Keratinocyte (primary cell): ENCODE data around the gene DCBLD2.

ENCODE experiments used
- EZH2 ChIP-seq: IDR thresholded peaks from one replicate; pipeline ENCODE4 v1.6.1; 2012; ENCODE audit warnings: inconsistent platforms, mild to moderate bottlenecking, low read length, moderate library complexity
- TF ChIP-seq, protein P1 (sequence below), 3 experiments: IDR thresholded peaks in 1 of 3; conservative IDR thresholded peaks in 1 of 3; optimal IDR thresholded peaks in 1 of 3; 2 replicates in 2 of 3; 3 replicates in 1 of 3; pipeline versions ENCODE3 to v1.5.1; 2011; ENCODE audit warnings: low read length in 3 of 3, mild to moderate bottlenecking in 3 of 3, moderate library complexity in 2 of 3, control low read depth in 1 of 3, inconsistent platforms in 1 of 3; ENCODE audit not compliant: insufficient read depth in 2 of 3; ENCODE audit errors: extremely low read depth in 1 of 3

DNA sequence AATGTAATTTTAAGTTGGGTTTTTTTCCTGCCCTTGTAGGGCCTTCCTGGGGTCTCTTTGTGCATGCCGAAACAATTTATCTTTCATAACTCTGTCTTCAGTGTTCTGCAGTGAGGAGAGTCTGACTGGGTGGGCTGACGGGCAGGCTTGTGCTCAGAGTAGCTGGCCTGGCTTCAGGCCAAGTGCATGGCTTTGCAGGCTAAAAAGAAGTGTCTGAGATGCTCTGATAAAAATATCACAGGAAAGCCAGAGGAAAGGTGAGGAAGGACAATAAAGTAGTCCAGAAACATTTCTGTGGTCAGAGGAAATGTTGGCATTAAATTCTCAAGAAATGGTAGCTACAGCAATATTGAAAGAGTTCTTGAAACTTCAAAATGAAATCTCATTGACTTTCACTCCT lies 112.8 kb downstream of the DCBLD2 start:
- TF ChIP-seq, protein P1, sequence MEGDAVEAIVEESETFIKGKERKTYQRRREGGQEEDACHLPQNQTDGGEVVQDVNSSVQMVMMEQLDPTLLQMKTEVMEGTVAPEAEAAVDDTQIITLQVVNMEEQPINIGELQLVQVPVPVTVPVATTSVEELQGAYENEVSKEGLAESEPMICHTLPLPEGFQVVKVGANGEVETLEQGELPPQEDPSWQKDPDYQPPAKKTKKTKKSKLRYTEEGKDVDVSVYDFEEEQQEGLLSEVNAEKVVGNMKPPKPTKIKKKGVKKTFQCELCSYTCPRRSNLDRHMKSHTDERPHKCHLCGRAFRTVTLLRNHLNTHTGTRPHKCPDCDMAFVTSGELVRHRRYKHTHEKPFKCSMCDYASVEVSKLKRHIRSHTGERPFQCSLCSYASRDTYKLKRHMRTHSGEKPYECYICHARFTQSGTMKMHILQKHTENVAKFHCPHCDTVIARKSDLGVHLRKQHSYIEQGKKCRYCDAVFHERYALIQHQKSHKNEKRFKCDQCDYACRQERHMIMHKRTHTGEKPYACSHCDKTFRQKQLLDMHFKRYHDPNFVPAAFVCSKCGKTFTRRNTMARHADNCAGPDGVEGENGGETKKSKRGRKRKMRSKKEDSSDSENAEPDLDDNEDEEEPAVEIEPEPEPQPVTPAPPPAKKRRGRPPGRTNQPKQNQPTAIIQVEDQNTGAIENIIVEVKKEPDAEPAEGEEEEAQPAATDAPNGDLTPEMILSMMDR (optimal IDR thresholded peaks at IDR 0.05 in 1 of 3, IDR thresholded peaks at IDR 0.05 in 1 of 3, conservative IDR thresholded peaks at IDR 0.05 in 1 of 3; ENCODE audit: extremely low read depth in 1 of 3, insufficient read depth in 2 of 3, low read length in 3 of 3), result no peak
- TF ChIP-seq EZH2, result no peak
